ENCODE data around the gene SLC15A1. TPM values are rescaled to one million over a fixed set of nuclear protein-coding genes. Genes with fewer than 3 reads are reported as not detected.
A peak's percentile ranks its signal among the peaks of the same experiment; 100 is the strongest.

SLC15A1 gene
- total and polyA plus RNA-seq, 2 donors: 0.11 to 0.13 TPM

DNA sequence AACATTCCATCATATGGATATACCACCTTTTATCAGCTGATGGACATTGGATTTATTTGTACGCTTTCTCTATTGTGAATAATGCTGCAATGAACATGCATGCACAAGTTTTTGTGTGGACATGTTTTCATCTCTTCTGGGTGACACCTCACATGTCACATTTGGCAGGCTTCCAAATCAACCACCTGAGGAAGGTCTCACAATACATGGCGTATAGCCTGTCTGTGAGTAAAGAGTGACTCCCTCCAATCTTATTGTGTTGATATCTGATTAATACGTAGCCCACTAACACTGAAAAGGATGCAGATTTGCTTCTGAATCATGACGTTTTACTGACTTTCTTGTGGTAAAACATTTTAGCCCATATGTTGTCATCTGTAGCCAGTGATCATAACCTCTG is 61.1 kb downstream of the SLC15A1 start:
- Histone ChIP-seq H3K4me3 (ENCODE audit: low read depth, low read length) (no peak overlapping the region), H3K27ac (ENCODE audit: low read depth) (no peak overlapping the region), H3K36me3 (ENCODE audit: insufficient read depth) (no peaks in the 10 kb centered on the region), H3K4me1 (ENCODE audit: insufficient read depth) (no peaks in the 10 kb centered on the region)
- DNase-seq (ENCODE audit: extremely low spot score): no peak
- 76% methylated on average over 4 of the region's 4 CpGs for WGBS

DNA sequence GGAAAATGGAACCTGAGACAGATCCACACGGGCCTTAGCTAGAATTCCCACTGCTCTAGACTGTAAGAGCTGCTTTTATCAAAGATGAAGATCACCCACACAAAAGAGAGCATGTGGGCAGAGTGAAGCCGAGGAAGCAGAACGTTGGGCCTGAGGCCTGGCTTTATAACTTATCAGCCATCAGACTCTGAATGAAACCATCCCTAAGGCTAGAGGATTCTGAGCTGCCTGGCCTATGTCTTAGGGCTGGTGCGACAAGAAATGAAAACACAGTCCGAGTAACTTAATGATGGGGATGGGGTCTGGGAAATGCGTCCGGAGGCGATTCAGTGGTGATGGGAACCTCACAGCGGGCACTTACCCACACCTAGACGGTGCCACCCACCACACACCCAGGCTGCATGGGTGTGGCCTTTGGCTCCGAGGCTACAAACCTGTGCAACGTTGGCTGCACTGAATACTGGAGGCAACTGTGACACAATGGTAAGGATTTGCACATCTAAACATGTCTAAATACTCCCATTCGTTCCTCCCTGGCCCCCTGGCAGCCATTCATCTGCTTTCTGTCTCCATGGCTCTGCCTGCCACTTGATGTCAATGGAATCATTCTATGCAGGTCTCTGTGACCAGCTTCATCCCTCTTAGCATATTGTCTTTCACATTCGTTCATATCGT is 62.0 kb downstream of the SLC15A1 start:
- WGBS: 84% methylated on average over 15 of the region's 15 CpGs
- H3K4me3 ChIP-seq (ENCODE audit: low read depth, low read length): no peak overlapping the region
- no peak for DNase-seq (ENCODE audit: extremely low spot score)
- H3K4me1 ChIP-seq (ENCODE audit: insufficient read depth): no peaks in the 10 kb centered on the region
- no peak overlapping the region for H3K27ac ChIP-seq (ENCODE audit: low read depth)
- no peaks in the 10 kb centered on the region for H3K36me3 ChIP-seq (ENCODE audit: insufficient read depth)

DNA sequence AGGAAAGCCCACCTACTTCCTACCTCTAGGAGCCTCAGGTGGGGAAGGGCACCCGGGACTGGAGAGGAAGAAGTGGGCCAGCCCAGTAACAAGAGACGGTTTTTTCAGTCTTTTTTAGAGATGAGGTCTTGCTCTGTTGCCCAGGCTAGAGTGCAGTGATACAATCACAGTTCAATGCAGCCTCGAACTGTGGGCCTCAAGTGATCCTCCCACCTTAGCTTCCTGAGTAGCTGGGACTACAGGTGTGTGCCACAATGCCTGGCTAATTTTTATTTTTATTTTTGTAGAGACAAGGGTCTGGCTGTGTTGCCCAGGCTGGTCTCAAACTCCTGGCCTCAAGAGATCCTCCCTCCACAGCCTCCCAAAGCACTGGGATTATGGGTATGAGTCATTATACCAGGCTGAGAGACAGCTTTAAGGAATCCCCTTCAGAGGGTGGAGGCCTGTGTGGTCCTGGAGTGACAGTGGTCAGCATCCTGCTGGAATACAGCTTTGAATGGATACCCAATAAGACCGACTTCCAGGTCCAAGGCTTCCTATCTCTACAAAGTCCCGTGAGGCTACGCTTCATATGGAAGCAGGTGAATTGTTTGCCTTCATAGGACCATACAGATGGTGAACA is 63.0 kb downstream of the SLC15A1 start:
- no peaks in the 10 kb centered on the region for H3K36me3 ChIP-seq (ENCODE audit: insufficient read depth)

DNA sequence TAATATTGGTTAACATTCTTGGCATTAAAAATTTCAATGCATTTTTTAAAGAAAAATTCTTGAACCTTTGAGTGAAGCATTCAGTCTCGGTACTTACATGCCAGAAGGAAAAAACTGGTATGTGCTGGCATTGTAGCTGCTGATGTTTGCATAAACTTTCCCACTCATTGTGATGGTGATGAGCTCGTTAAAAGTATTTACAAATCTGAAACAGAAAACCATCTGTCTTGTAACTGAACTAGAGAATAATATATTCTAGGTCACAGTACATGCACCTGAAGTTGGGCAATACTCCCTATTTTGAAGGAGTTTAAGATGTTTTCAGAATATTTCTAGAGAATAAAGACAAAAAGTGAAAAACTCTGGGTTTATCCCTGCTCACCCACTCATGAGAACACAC is 64.1 kb downstream of the SLC15A1 start:
- Histone ChIP-seq H3K4me3 (ENCODE audit: low read depth, low read length) (no peak overlapping the region), H3K36me3 (ENCODE audit: insufficient read depth) (no peaks in the 10 kb centered on the region), H3K4me1 (ENCODE audit: insufficient read depth) (no peaks in the 10 kb centered on the region), H3K27ac (ENCODE audit: low read depth) (no peak overlapping the region)
- WGBS: 34% methylated on average over 2 of the region's 2 CpGs
- DNase-seq (ENCODE audit: extremely low spot score): no peak

More for the DNA sequence above, 63.0 kb downstream of the SLC15A1 start:
- Histone ChIP-seq H3K4me3 (ENCODE audit: low read depth, low read length) (no peak overlapping the region), H3K4me1 (ENCODE audit: insufficient read depth) (no peaks in the 10 kb centered on the region), H3K27ac (ENCODE audit: low read depth) (no peak overlapping the region)
- WGBS: 94% methylated on average over 6 of the region's 6 CpGs
- DNase-seq (ENCODE audit: extremely low spot score): no peak

DNA sequence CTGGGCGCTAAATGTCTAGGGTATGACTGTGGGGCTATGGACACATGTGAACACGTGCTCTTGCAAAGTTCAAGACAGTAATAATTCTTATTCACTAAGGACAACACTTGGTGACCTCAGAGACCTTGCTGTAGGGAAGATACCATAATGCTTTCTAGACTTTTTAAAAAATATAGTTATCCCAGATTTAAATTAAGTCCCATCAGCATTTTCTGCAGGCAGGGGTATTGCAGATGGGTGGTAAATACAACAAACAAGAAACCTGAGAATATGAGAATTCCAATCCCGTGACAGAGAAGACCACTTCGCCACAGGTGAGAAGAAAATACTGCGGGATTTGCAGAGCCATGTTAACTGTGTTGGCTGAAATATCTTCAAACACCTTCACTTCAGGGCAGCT is 65.2 kb downstream of the SLC15A1 start:
- no peaks in the 10 kb centered on the region for H3K4me1 ChIP-seq (ENCODE audit: insufficient read depth)
- H3K36me3 ChIP-seq (ENCODE audit: insufficient read depth): no peaks in the 10 kb centered on the region
- 80% methylated on average over 5 of the region's 5 CpGs for WGBS
- no peak overlapping the region for H3K27ac ChIP-seq (ENCODE audit: low read depth)
- no peak overlapping the region for H3K4me3 ChIP-seq (ENCODE audit: low read depth, low read length)
- no peak for DNase-seq (ENCODE audit: extremely low spot score)

DNA sequence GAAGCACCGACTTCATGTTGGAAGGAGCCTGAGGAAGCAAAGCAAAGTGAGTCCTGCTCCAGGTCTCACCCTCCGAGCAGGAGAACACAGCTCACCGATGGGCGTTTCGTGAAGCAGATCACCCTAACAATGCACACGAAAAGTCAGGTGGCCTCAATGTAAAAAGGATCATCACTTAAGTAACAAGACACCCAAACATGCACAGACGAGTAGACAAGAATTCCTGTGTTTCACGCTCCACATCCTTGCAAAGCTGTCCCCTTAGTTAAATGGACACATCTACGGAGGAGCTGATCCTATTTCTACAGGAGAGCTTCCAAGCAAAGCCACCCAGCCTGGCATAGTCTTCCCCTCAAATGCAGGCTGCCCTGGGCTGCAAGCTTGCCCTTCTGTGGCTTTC is 66.2 kb downstream of the SLC15A1 start:
- Histone ChIP-seq H3K36me3 (ENCODE audit: insufficient read depth) (no peaks in the 10 kb centered on the region), H3K4me1 (ENCODE audit: insufficient read depth) (no peaks in the 10 kb centered on the region), H3K27ac (ENCODE audit: low read depth) (no peak overlapping the region), H3K4me3 (ENCODE audit: low read depth, low read length) (no peak overlapping the region)
- WGBS: 83% methylated on average over 9 of the region's 9 CpGs
- DNase-seq (ENCODE audit: extremely low spot score): no peak

DNA sequence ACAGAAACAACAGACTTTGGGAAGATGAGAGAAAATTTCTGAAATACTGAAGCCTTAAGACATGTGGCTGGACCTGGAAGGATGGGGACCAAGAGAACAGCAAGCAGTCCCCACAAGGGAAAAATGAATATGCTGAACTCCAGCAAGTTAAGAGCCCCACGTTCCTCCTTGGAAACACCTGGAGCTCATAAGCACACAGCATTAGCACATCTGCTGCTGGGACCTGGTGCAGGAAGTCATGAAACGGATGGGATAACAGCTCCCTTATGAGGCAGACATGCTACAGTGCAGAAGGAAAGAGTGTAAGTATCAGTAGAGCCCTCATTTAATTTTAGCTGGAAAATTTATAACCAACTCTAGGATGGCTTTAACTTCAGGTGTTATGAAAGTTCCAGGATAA is 67.3 kb downstream of the SLC15A1 start:
- 43% methylated on average over 2 of the region's 2 CpGs for WGBS
- Histone ChIP-seq H3K4me3 (ENCODE audit: low read depth, low read length) (no peak overlapping the region), H3K36me3 (ENCODE audit: insufficient read depth) (no peaks in the 10 kb centered on the region), H3K4me1 (ENCODE audit: insufficient read depth) (no peaks in the 10 kb centered on the region), H3K27ac (ENCODE audit: low read depth) (no peak overlapping the region)
- DNase-seq (ENCODE audit: extremely low spot score): no peak

DNA sequence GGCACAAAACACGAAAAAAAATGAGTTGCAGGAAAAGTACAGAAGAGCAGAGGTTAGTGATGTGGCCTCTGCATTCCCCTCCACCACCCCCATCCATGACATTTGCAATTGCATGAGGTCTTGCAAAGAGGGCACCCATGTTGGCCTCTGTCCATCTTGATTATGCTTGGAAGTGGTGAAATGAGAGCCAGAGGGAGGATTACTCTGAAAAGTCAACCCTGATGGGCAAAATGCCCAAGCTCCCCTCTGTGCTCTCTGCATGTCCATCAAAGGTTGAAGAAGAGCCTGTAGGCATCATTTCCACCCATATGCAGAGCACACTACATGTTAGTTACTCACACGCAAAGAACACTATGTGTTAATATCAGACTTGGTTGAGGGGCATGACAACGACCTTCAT is 71.4 kb downstream of the SLC15A1 start:
- WGBS: 88% methylated on average over 3 of the region's 3 CpGs
- H3K27ac ChIP-seq (ENCODE audit: low read depth): no peak overlapping the region
- H3K36me3 ChIP-seq (ENCODE audit: insufficient read depth): no peaks in the 10 kb centered on the region
- H3K4me3 ChIP-seq (ENCODE audit: low read depth, low read length): no peak overlapping the region
- DNase-seq (ENCODE audit: extremely low spot score): no peak
- H3K4me1 ChIP-seq (ENCODE audit: insufficient read depth): no peaks in the 10 kb centered on the region

DNA sequence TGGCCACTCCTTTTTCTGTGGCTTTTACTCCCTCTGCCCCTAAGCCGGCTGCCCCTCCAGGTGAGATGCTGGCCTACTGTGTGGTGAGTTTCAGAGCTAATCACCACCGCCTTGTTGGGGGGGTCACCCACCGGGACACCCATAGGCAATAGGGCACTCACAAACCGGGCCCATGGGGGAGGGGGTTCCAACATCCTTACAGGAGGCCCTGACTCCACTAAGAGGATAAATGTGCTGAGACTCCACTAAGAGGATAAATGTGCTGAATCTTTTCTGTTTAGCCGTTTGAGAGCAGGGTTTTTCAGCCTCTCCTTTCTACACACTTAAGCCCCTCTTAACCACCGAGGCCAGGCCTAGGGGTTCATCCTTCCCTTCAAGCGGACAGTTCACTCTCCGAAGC is 73.7 kb downstream of the SLC15A1 start:
- Histone ChIP-seq H3K36me3 (ENCODE audit: insufficient read depth) (no peaks in the 10 kb centered on the region), H3K4me3 (ENCODE audit: low read depth, low read length) (no peak overlapping the region), H3K4me1 (ENCODE audit: insufficient read depth) (no peaks in the 10 kb centered on the region), H3K27ac (ENCODE audit: low read depth) (no peak overlapping the region)
- no peak for DNase-seq (ENCODE audit: extremely low spot score)
- WGBS: 94% methylated on average over 8 of the region's 8 CpGs

DNA sequence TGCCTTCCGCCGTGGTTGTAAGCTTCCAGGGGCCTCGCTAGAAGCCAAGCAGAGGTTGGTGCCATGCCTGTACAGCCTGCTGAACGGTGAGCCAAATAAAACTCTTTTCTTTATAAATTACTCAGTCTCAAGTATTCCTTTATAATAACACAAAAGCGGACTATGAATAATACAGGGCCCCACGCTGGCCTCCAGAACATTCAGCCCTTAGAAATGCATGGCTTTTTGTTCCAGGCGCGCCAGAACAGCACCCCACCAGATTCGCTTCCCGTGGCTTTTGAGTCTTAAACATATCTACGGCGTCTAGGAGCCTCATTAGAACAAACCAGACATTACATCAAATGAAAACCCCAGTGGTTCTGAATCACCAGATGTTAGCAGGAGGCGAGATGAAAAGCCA is 75.1 kb downstream of the SLC15A1 start:
- 81% methylated on average over 13 of the region's 13 CpGs for WGBS
- H3K27ac ChIP-seq (ENCODE audit: low read depth): no peak overlapping the region

DNA sequence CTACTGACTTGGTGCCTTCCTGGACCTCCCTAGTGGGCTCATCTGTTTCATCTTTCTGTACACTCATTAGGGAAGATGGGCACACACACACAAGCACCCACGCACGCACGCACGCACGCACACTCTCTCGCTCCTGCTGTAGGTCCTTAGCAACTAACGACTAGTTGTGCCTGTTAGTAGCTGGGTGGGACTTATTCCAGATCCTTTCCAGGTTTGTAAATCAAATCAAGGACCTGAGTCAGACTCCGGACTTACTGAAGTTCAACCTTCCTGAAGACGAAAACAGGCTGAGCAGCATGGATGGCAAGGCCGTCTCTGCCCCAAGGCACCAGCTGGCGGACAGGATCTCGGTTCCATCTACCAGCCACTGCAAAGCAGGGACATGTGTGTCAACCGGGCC is 76.2 kb downstream of the SLC15A1 start:
- H3K27ac ChIP-seq (ENCODE audit: low read depth): no peak overlapping the region
- no peak overlapping the region for H3K4me3 ChIP-seq (ENCODE audit: low read depth, low read length)
- WGBS: 93% methylated on average over 13 of the region's 13 CpGs
- no peaks in the 10 kb centered on the region for H3K36me3 ChIP-seq (ENCODE audit: insufficient read depth)
- no peak for DNase-seq (ENCODE audit: extremely low spot score)
- no peaks in the 10 kb centered on the region for H3K4me1 ChIP-seq (ENCODE audit: insufficient read depth)

More for the DNA sequence above, 75.1 kb downstream of the SLC15A1 start:
- Histone ChIP-seq H3K36me3 (ENCODE audit: insufficient read depth) (no peaks in the 10 kb centered on the region), H3K4me3 (ENCODE audit: low read depth, low read length) (no peak overlapping the region), H3K4me1 (ENCODE audit: insufficient read depth) (no peaks in the 10 kb centered on the region)
- DNase-seq (ENCODE audit: extremely low spot score): no peak

DNA sequence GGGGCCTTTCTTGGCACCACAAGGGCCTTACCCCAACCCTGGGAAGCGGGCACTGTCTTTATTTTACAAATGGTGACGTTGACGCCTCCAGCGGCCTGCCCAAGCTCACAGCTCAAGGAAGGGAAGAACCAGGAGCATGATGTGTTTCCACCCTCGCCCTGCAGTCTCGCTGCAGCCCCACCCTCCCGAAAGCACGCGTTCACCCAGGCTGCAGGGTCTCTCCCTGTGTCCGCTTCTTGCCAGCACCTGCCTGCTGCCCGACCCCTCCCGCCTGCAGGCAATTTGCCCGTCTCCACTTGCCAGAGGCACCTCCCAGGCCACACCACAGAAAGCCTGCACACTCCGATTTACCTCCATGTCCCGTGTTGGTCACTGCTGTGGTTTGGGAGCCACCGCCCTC is 76.6 kb downstream of the SLC15A1 start:
- Histone ChIP-seq H3K27ac (ENCODE audit: low read depth) (no peak overlapping the region), H3K36me3 (ENCODE audit: insufficient read depth) (no peaks in the 10 kb centered on the region), H3K4me1 (ENCODE audit: insufficient read depth) (no peaks in the 10 kb centered on the region), H3K4me3 (ENCODE audit: low read depth, low read length) (no peak overlapping the region)
- 84% methylated on average over 16 of the region's 16 CpGs for WGBS
- DNase-seq (ENCODE audit: extremely low spot score): no peak

DNA sequence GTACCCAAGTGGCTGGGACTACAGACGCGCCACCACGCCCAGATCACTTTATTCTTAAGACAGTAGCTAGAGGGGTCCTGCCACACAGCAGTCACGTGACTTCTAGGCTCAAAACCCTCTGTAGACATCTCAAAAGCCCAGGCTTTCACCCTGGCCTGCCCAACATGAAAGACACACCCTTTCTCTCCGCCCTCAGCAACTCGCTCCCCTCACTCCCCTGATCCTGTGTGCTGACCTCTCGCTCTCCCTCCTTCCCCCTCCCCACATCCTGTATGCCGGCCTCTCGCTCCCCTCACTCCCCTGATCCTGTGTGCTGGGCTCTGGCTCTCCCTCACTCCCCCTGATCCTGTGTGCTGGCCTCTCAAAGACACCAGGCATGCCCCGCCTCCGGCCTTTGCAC is 77.4 kb downstream of the SLC15A1 start:
- no peak for DNase-seq (ENCODE audit: extremely low spot score)
- WGBS: 79% methylated on average over 11 of the region's 11 CpGs
- H3K4me3 ChIP-seq (ENCODE audit: low read depth, low read length): no peak overlapping the region
- H3K27ac ChIP-seq (ENCODE audit: low read depth): no peak overlapping the region
- no peaks in the 10 kb centered on the region for H3K36me3 ChIP-seq (ENCODE audit: insufficient read depth)
- H3K4me1 ChIP-seq (ENCODE audit: insufficient read depth): no peaks in the 10 kb centered on the region

DNA sequence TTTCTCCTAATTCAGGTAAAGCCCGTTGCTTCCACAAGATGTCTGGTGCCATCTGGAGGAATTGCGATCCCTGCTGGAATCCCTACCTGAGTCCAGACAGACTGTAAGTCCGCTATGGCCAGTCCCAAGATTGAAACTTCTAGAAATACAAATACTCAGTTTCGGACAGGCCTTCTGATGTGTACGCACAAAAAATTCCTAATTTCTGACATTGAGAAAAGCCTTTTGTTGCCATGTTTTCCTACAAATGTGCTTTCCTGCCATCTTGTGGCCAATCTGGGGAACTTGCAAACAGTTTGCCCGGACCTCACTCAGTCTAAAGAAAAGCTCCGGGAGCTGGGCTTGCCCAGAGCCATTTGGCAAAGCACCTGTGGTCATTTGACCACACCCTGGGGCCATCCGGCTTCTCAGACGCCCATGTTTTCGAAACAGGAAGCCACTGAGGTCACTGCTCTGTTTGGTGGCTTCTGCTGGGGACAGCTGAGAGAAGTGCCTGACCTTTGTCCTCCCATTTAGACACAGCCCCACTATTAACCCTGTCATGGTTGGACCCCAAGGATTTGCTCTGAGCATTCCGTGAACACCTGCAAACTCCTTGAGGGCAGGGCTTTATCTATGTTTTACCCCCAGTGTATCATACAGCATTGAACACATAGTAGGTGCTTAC is 79.4 kb downstream of the SLC15A1 start:
- H3K4me3 ChIP-seq (ENCODE audit: low read depth, low read length): no peak overlapping the region
- WGBS: 17% methylated on average over 11 of the region's 11 CpGs
- no peaks in the 10 kb centered on the region for H3K36me3 ChIP-seq (ENCODE audit: insufficient read depth)
- DNase-seq (ENCODE audit: extremely low spot score): peak; percentile 59
- H3K27ac ChIP-seq (ENCODE audit: low read depth): no peak overlapping the region
- H3K4me1 ChIP-seq (ENCODE audit: insufficient read depth): no peaks in the 10 kb centered on the region

Data from urinary bladder (tissue), 4 donors.